Type B pancreatic cell (in vitro differentiated cells): Measurements from ENCODE around the gene RBM28. TPM values are rescaled to one million over a fixed set of nuclear protein-coding genes. Genes with fewer than 3 reads are reported as not detected.
A peak's percentile ranks its signal among the peaks of the same experiment; 100 is the strongest.

ENCODE experiments used
- DNase-seq: peaks from one replicate; pipeline ENCODE4 v3.0.0; 2021; ENCODE audit warnings: mixed read lengths; ENCODE audit not compliant: unreplicated experiment; ENCODE audit errors: extremely low spot score
- H3K27ac Mint-ChIP-seq: 2 replicates; pipeline ENCODE4 v1.8.0; 2021; ENCODE audit warnings: mild to moderate bottlenecking, mixed read lengths
- H3K27me3 Mint-ChIP-seq: 2 replicates; pipeline ENCODE4 v1.8.0; 2021; ENCODE audit warnings: mixed read lengths
- H3K36me3 Mint-ChIP-seq: 2 replicates; pipeline ENCODE4 v1.8.0; 2021; ENCODE audit warnings: mixed read lengths
- H3K4me1 Mint-ChIP-seq: one replicate; pipeline ENCODE4 v1.8.0; 2021; ENCODE audit warnings: mixed read lengths; ENCODE audit not compliant: unreplicated experiment
- H3K4me3 Mint-ChIP-seq: 2 replicates; pipeline ENCODE4 v1.8.0; 2021; ENCODE audit warnings: mild to moderate bottlenecking, mixed read lengths
- H3K9me3 Mint-ChIP-seq: 2 replicates; pipeline ENCODE4 v1.8.0; 2021; ENCODE audit warnings: mixed read lengths
- CTCF ChIP-seq: fragments of 200-600 bp; sonication (generic); conservative IDR thresholded peaks from 2 replicates; pipeline ENCODE4 v1.5.0; 2021; ENCODE audit warnings: antibody characterized with exemption, mild to moderate bottlenecking
- total RNA-seq: library from RNA; stranded (reverse); gene quantifications from 2 replicates; pipeline ENCODE4 v1.2.1, GENCODE V29; 2021; ENCODE audit warnings: low replicate concordance

RBM28 gene
- total RNA-seq, 1 donor from 2014 or later: 59.7 TPM

GRCh38 chr7:128266883-128267594, 76.7 kb downstream of the RBM28 start:
- Mint-ChIP-seq H3K4me1 (peaks cover 16% of the 10 kb centered on the region), H3K36me3 (no peaks in the 10 kb centered on the region), H3K27me3 (no peaks in the 10 kb centered on the region), H3K9me3 (no peaks in the 10 kb centered on the region), H3K4me3 (peak overlapping the region; percentile 42), H3K27ac (peak overlapping the region; percentile 78)
- no peak for DNase-seq
- TF ChIP-seq CTCF: no peak

GRCh38 chr7:128266529-128266882, 77.2 kb downstream of the RBM28 start:
- Mint-ChIP-seq H3K36me3 (no peaks in the 10 kb centered on the region), H3K27ac (peak overlapping the region; percentile 78), H3K4me3 (peak overlapping the region; percentile 42), H3K9me3 (no peaks in the 10 kb centered on the region), H3K27me3 (no peaks in the 10 kb centered on the region), H3K4me1 (peaks cover 16% of the 10 kb centered on the region)
- no peak for DNase-seq
- TF ChIP-seq CTCF: no peak

GRCh38 chr7:128265906-128266300, 77.8 kb downstream of the RBM28 start:
- no peak overlapping the region for H3K27ac Mint-ChIP-seq
- H3K4me3 Mint-ChIP-seq: no peak overlapping the region
- peaks cover 16% of the 10 kb centered on the region for H3K4me1 Mint-ChIP-seq

GRCh38 chr7:128265156-128265905, 78.4 kb downstream of the RBM28 start:
- no peaks in the 10 kb centered on the region for H3K27me3 Mint-ChIP-seq
- peaks cover 16% of the 10 kb centered on the region for H3K4me1 Mint-ChIP-seq
- no peak overlapping the region for H3K27ac Mint-ChIP-seq
- no peak for TF ChIP-seq CTCF
- no peak overlapping the region for H3K4me3 Mint-ChIP-seq
- no peaks in the 10 kb centered on the region for H3K36me3 Mint-ChIP-seq
- DNase-seq: no peak
- H3K9me3 Mint-ChIP-seq: no peaks in the 10 kb centered on the region

More at GRCh38 chr7:128265906-128266300, 77.8 kb downstream of the RBM28 start:
- H3K9me3 Mint-ChIP-seq: no peaks in the 10 kb centered on the region
- no peak for DNase-seq
- no peaks in the 10 kb centered on the region for H3K36me3 Mint-ChIP-seq
- no peaks in the 10 kb centered on the region for H3K27me3 Mint-ChIP-seq
- TF ChIP-seq CTCF: no peak

- no peaks in the 10 kb centered on the region for H3K9me3 Mint-ChIP-seq
- DNase-seq: no peak
- H3K4me1 Mint-ChIP-seq: peaks cover 25% of the 10 kb centered on the region
- TF ChIP-seq CTCF: no peak
- H3K27ac Mint-ChIP-seq: no peak overlapping the region
- H3K36me3 Mint-ChIP-seq: no peaks in the 10 kb centered on the region
- no peaks in the 10 kb centered on the region for H3K27me3 Mint-ChIP-seq
- no peak overlapping the region for H3K4me3 Mint-ChIP-seq
These were observed 79.2 kb downstream of the RBM28 start for GRCh38 chr7:128264477-128264876.
